HEK293T (cell line): ENCODE results near the gene ANGEL1.

Experiments
- ELF4 ChIP-seq: fragments of 450-650 bp; IDR thresholded peaks from 2 replicates; pipeline ENCODE4 v1.6.1; 2017; ENCODE audit warnings: antibody characterized with exemption
- FOXA1 ChIP-seq: fragments of 450-650 bp; IDR thresholded peaks from 2 replicates; pipeline ENCODE4 v1.6.1; 2016; ENCODE audit warnings: mild to moderate bottlenecking
- FOXM1 ChIP-seq: fragments of 450-650 bp; IDR thresholded peaks from 2 replicates; pipeline ENCODE4 v1.6.1; 2017; ENCODE audit warnings: mild to moderate bottlenecking, borderline replicate concordance
- HDGF ChIP-seq: fragments of 450-650 bp; IDR thresholded peaks from 2 replicates; pipeline ENCODE4 v1.6.1; 2017; ENCODE audit warnings: antibody characterized with exemption, borderline replicate concordance
- SP1 ChIP-seq: fragments of 450-650 bp; IDR thresholded peaks from 2 replicates; pipeline ENCODE4 v1.6.1; 2017
- SUZ12 ChIP-seq: fragments of 450-650 bp; IDR thresholded peaks from 2 replicates; pipeline ENCODE4 v1.6.1; 2016; ENCODE audit warnings: mild to moderate bottlenecking

DNA sequence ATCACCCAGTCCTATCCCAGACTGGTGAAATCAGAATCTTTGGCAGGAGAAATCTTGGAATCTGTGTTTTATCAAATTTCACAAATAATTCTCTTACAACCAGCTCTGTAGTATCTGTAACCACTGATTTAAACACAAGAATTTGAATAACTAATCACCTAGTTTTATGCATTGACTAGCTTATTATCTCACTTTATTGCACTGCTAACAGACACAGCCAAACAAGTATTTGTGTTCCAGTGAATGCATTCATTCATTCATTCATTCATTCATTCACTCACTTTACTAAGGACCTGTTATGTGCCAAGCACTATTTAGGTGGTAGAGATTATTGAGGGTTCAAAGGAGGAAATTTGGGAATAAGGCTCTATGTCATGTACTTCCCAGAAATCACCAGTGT is 29.7 kb upstream of the ANGEL1 start:
- no peak for TF ChIP-seq FOXA1
- no peak for TF ChIP-seq HDGF
- no peak for TF ChIP-seq ELF4
- no peak for TF ChIP-seq FOXM1
- TF ChIP-seq SP1 = no peak
- TF ChIP-seq SUZ12 = no peak
